T-helper 1 cell treated with Interleukin-12 subunit alpha and Interleukin-12 subunit beta and Interleukin-4 antibody, amounts not matched to agents 30 μg/mL and 1 μg/mL, for 36 hours (primary cell): ENCODE results near the gene LSS.
"Not testable (repeated sequence)": the region's sequence is repeated elsewhere in the genome, so short reads cannot be mapped to it uniquely, and the experiment has no call there.

Source experiments
- H3K27ac Mint-ChIP-seq: one replicate; pipeline ENCODE4 v1.8.0; 2021; ENCODE audit warnings: mild to moderate bottlenecking, mixed read lengths
- H3K27me3 Mint-ChIP-seq: one replicate; pipeline ENCODE4 v1.8.0; 2021; ENCODE audit warnings: low read depth, mixed read lengths
- H3K36me3 Mint-ChIP-seq: one replicate; pipeline ENCODE4 v1.8.0; 2021; ENCODE audit warnings: low read depth, mixed read lengths
- H3K4me1 Mint-ChIP-seq: one replicate; pipeline ENCODE4 v1.8.0; 2021; ENCODE audit warnings: low read depth, mixed read lengths
- H3K4me3 Mint-ChIP-seq: one replicate; pipeline ENCODE4 v1.8.0; 2021; ENCODE audit warnings: mild to moderate bottlenecking, moderate library complexity, mixed read lengths
- H3K9me3 Mint-ChIP-seq: one replicate; pipeline ENCODE4 v1.8.0; 2021; ENCODE audit warnings: mixed read lengths

LSS gene

GRCh38 chr21:46191686-46192575 lies 36.6 kb downstream of the LSS start:
- Mint-ChIP-seq H3K27ac (no peak overlapping the region), H3K9me3 (no peaks in the 10 kb centered on the region), H3K4me3 (no peak overlapping the region), H3K36me3 (peaks cover 18% of the 10 kb centered on the region), H3K4me1 (no peaks in the 10 kb centered on the region), H3K27me3 (no peaks in the 10 kb centered on the region)

GRCh38 chr21:46191257-46191685 lies 37.3 kb downstream of the LSS start:
- Mint-ChIP-seq H3K27ac (no peak overlapping the region), H3K36me3 (peaks cover 17% of the 10 kb centered on the region), H3K27me3 (no peaks in the 10 kb centered on the region), H3K9me3 (no peaks in the 10 kb centered on the region), H3K4me3 (no peak overlapping the region), H3K4me1 (no peaks in the 10 kb centered on the region)

GRCh38 chr21:46190491-46191131 lies 38.0 kb downstream of the LSS start:
- Mint-ChIP-seq H3K4me3 (no peak overlapping the region), H3K4me1 (no peaks in the 10 kb centered on the region), H3K9me3 (no peaks in the 10 kb centered on the region), H3K27ac (no peak overlapping the region), H3K27me3 (no peaks in the 10 kb centered on the region), H3K36me3 (peaks cover 17% of the 10 kb centered on the region)

- Mint-ChIP-seq H3K4me3 (no peak overlapping the region), H3K27me3 (no peaks in the 10 kb centered on the region), H3K4me1 (peaks cover 3% of the 10 kb centered on the region), H3K9me3 (no peaks in the 10 kb centered on the region), H3K36me3 (peaks cover 14% of the 10 kb centered on the region), H3K27ac (no peak overlapping the region)
These were observed 38.5 kb downstream of the LSS start for GRCh38 chr21:46189959-46190490.

- Mint-ChIP-seq H3K9me3 (no peaks in the 10 kb centered on the region), H3K27ac (no peak overlapping the region), H3K4me3 (no peak overlapping the region), H3K27me3 (no peaks in the 10 kb centered on the region), H3K4me1 (peaks cover 4% of the 10 kb centered on the region), H3K36me3 (peaks cover 11% of the 10 kb centered on the region)
These were observed 39.2 kb downstream of the LSS start for GRCh38 chr21:46189213-46189958.

DNA sequence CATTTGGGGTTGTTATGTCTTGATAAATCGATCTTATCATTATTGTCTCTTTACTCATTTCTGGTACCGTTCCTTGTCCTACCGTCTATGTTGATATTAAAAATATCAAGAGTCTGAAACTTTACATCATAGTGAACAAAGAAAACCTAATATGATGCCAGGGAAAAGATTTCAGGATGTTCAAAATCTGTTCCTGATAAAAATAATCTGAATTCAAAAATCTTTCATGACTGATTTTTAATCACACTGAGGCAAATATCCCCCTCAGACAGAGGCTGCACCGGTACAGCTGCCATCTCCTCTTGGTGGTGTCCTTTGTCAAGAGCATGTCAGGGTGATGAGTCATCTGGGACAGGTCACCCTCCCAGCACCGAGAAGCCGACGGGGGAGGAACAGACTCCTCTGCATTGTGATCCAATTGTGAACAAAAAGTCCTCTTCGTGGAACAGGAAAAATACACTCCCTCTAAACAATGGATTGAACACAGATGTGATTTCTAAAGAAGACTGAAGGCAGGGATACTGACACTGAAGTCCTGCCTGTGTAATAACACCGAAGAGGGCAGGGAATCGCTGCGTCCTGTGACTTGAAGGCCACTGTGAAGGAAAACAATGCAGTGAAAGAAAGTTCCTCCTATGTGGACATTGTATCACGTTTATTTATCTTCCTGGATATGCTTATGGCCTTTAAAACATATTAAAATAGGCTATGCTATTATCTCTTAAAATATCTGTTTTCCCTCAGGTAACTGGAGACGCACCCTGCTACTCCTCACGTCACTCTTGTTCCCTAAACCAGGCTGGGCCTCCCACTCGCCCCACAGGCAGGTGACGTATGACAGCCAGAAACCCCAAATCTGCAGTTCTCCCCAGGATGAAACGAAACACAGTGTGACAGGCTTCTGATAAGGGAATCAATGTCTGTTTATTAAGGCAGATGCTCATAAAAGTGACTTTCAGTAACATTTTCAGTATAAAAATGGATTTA lies 40.1 kb downstream of the LSS start:
- Mint-ChIP-seq H3K4me3 (no peak overlapping the region), H3K27ac (no peak overlapping the region), H3K9me3 (no peaks in the 10 kb centered on the region), H3K4me1 (peaks cover 4% of the 10 kb centered on the region), H3K27me3 (no peaks in the 10 kb centered on the region), H3K36me3 (peaks cover 3% of the 10 kb centered on the region)

GRCh38 chr21:46187814-46188213 lies 40.8 kb downstream of the LSS start:
- H3K36me3 Mint-ChIP-seq = no peaks in the 10 kb centered on the region
- H3K9me3 Mint-ChIP-seq = no peaks in the 10 kb centered on the region
- H3K4me3 Mint-ChIP-seq = no peak overlapping the region
- H3K4me1 Mint-ChIP-seq = peaks cover 6% of the 10 kb centered on the region
- no peak overlapping the region for H3K27ac Mint-ChIP-seq
- H3K27me3 Mint-ChIP-seq = no peaks in the 10 kb centered on the region

- Mint-ChIP-seq H3K36me3 (no peaks in the 10 kb centered on the region), H3K4me1 (peaks cover 6% of the 10 kb centered on the region), H3K27me3 (no peaks in the 10 kb centered on the region), H3K4me3 (no peak overlapping the region), H3K27ac (no peak overlapping the region), H3K9me3 (no peaks in the 10 kb centered on the region)
These were observed 41.3 kb downstream of the LSS start for GRCh38 chr21:46187261-46187660.

DNA sequence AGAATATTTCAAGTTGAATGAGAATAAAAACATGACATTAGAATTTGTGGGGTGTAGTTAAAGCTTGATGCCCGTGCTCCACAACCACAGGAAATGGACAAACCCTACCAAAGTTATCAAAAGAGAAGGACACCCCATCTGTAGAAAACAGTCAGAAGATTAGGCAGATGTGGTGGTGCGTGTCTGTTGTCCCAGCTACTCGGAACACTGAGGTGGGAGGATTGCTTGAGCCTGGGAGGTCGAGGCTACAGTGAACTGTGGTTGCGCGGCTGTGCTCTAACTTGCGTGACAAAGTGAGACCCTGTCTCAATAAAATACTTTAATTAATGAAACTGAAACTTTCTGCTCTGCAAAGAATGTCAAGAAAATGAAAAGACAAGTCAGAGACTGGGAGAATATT lies 42.9 kb downstream of the LSS start:
- Mint-ChIP-seq H3K27ac (no peak overlapping the region), H3K4me1 (peaks cover 6% of the 10 kb centered on the region), H3K9me3 (no peaks in the 10 kb centered on the region), H3K4me3 (peak overlapping the region; percentile 34), H3K27me3 (no peaks in the 10 kb centered on the region), H3K36me3 (no peaks in the 10 kb centered on the region)

DNA sequence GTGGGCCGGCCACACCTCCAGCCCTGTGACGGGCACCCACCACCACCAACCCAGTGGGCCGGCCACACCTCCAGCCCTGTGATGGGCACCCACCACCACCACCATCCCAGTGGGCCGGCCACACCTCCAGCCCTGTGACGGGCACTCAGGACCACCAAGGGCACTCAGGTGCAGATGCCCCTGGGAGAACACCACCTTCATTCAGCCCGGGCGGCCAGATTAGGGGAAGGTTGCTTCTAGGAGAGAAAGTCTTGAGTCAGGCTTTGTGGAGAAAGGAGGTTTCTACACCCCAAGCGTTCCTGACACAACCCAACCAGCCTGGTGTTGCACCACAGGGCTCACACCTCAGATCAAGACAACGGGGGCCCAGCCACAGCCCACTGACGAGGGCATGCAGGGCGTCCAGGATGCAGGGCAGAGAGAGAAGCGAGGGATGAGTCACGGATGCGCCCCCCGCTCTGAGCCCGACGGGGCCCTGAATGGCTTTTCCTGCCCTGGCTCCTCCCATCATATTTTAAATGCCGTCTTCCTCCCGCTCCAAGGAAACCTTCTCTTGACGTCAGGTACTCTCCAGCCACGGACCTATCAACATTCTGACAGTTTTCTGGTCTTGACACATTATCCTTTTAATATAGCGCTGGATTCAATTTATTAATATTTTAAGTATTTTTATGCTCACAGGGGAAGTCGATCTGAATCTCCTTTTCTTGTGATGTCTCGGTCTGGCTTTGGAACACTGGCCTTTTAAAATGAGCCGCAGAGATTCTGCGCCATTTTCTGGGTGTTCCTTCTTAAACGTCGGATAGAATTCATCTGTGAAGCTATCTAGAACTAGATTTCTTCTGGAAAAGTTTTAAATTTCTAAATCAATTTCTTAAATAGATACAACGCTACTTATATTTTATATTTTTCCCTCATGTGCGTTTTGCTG lies 43.7 kb downstream of the LSS start:
- Mint-ChIP-seq H3K9me3 (no peaks in the 10 kb centered on the region), H3K27me3 (no peaks in the 10 kb centered on the region), H3K36me3 (no peaks in the 10 kb centered on the region), H3K27ac (peak overlapping the region; percentile 75), H3K4me1 (peaks cover 6% of the 10 kb centered on the region), H3K4me3 (peak overlapping the region; percentile 86)

- no peaks in the 10 kb centered on the region for H3K36me3 Mint-ChIP-seq
- H3K27ac Mint-ChIP-seq = peak within 1 kb of the TSS; percentile 75
- H3K27me3 Mint-ChIP-seq = no peaks in the 10 kb centered on the region
- H3K4me3 Mint-ChIP-seq = peak within 1 kb of the TSS; percentile 86
- peaks cover 6% of the 10 kb centered on the region for H3K4me1 Mint-ChIP-seq
- H3K9me3 Mint-ChIP-seq = no peaks in the 10 kb centered on the region
These were observed 44.5 kb downstream of the LSS start, which contains the start of gene SPATC1L for GRCh38 chr21:46183910-46184624. Gene SPATC1L (minus strand): TSS chr21:46184459. CDS start chr21:46182816, 1,643 bp downstream.

DNA sequence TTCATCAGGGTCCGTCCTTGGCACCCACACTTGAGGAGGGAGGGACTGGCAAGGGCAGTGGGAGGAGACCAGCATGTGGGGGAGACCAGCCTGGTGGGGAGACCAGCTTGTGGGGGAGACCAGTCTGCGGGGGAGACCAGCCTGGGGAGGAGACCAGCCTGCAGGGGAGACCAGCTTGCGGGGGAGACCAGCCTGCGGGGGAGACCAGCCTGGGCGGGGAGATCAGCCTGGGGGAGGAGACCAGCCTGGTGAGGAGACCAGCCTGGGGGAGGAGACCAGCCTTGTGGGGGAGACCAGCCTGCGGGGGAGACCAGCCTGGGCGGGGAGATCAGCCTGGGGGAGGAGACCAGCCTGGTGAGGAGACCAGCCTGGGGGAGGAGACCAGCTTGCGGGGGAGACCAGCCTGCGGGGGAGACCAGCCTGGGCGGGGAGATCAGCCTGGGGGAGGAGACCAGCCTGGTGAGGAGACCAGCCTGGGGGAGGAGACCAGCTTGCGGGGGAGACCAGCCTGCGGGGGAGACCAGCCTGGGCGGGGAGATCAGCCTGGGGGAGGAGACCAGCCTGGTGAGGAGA lies 45.2 kb downstream of the LSS start:
- not testable (repeated sequence) for H3K4me1 Mint-ChIP-seq, H3K27me3 Mint-ChIP-seq, H3K36me3 Mint-ChIP-seq, H3K9me3 Mint-ChIP-seq
- Mint-ChIP-seq H3K27ac (peak overlapping the region; percentile 63), H3K4me3 (peak overlapping the region; percentile 67)
